GM12892 (cell line): Measurements from ENCODE around the gene ANKRD9. TPM values are rescaled to one million over a fixed set of nuclear protein-coding genes. Genes with fewer than 3 reads are reported as not detected.
"Not testable (repeated sequence)": the region's sequence is repeated elsewhere in the genome, so short reads cannot be mapped to it uniquely, and the experiment has no call there.

Source experiments
- DNase-seq: peaks from one replicate; pipeline ENCODE4 v3.0.0; 2011; ENCODE audit not compliant: insufficient read length
- FAIRE-seq: peaks from 2 replicates; lab custom pipeline; 2011; peaks lifted over from hg19 to GRCh38; lab: Jason Lieb, UNC
- POLR2A ChIP-seq: IDR thresholded peaks from 2 replicates; pipeline ENCODE4 v1.6.1; 2011; ENCODE audit warnings: low read depth, low read length, control low read depth
- POLR2AphosphoS5 ChIP-seq: IDR thresholded peaks from 2 replicates; pipeline ENCODE4 v1.6.1; 2011; ENCODE audit warnings: low read depth, low read length, control low read depth
- TAF1 ChIP-seq: IDR thresholded peaks from 2 replicates; pipeline ENCODE4 v1.6.1; 2011; ENCODE audit warnings: low read depth, mild to moderate bottlenecking, control low read depth, low read length, borderline replicate concordance
- polyA plus RNA-seq: library from polyadenylated mRNA; unstranded; fragments of >200 nt; gene quantifications from one replicate; pipeline ENCODE4 v1.2.1, GENCODE V29; 2012; ENCODE audit warnings: missing spikeins, inconsistent platforms; ENCODE audit not compliant: missing spikeins

The ANKRD9 gene, protein sequence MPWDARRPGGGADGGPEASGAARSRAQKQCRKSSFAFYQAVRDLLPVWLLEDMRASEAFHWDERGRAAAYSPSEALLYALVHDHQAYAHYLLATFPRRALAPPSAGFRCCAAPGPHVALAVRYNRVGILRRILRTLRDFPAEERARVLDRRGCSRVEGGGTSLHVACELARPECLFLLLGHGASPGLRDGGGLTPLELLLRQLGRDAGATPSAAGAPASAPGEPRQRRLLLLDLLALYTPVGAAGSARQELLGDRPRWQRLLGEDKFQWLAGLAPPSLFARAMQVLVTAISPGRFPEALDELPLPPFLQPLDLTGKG
- polyA plus RNA-seq = 3.3 TPM

DNA sequence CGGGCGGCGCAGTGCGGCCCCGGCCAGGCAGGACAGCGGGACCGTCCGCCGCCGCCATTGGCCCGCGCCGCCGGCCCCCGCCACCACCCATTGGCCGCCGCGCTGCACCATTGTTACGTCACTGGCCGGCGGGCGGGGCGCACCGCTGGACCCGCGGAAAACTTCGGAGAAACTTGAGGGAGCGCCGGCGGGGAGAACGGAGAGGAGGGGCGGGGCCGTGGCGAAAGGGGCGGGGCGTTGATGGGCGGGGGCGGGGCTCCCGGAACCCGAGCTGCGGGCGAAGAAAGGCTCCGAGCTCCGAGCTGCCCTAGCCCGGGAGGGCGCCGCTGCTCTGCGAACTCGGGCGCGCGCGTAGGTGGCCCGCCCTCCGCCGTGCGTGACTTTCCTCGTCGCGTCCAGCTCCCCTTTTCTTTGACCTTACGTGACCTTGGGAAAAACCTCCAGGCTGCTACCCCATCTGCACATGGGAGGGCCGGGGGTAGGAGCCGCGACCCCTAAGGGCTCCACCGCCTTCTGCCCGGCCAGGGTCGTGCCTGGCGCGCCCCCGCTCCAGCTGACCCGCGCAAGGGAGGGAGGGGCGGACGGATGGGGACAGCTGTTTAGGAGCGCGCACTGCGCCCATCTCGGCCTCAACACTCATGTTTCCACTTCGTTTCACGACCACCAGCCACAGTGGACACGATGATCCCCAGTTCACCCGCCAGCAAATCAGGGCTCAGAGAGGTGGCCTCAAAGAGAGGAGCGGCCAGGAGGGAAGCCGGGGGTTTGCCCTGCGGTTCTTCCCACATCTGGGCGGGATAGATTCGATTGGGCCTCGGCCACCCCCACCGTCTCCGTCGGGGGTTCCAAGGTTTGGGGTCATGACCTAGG, at the start of gene ANKRD9:
Gene ANKRD9, minus strand, starts transcription at position 31 of the 870 bp plus-strand sequence. CDS start 1,887 bp downstream, outside the sequence.
- FAIRE-seq (peak; percentile 97), DNase-seq (peak; percentile 98)
- TF ChIP-seq TAF1 = no peak
- no peak for TF ChIP-seq POLR2A
- TF ChIP-seq POLR2AphosphoS5 = no peak

DNA sequence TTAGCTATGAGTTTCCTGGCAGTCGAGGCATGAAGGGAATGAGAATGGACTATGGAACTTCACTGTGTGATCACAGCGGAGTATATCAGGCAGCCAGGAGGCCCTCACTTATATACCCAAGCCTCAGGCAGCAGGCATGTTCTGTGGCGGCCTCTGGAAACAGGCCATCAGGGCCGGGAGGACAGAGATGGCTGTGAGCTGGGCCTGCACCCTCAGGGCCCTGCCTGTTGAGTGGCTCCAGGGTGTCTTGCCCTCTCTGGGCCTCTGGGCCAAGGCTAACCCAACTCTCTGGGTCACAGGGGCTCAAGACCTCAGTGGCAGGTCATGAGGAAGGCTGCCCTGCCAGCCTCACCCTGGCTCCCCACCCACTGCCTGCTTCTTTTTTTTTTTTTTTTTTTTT, 49.0 kb upstream of the ANKRD9 start:
- TF ChIP-seq POLR2AphosphoS5 (no peak), POLR2A (no peak), TAF1 (no peak)
- DNase-seq = peak; percentile 10
- FAIRE-seq = no peak

DNA sequence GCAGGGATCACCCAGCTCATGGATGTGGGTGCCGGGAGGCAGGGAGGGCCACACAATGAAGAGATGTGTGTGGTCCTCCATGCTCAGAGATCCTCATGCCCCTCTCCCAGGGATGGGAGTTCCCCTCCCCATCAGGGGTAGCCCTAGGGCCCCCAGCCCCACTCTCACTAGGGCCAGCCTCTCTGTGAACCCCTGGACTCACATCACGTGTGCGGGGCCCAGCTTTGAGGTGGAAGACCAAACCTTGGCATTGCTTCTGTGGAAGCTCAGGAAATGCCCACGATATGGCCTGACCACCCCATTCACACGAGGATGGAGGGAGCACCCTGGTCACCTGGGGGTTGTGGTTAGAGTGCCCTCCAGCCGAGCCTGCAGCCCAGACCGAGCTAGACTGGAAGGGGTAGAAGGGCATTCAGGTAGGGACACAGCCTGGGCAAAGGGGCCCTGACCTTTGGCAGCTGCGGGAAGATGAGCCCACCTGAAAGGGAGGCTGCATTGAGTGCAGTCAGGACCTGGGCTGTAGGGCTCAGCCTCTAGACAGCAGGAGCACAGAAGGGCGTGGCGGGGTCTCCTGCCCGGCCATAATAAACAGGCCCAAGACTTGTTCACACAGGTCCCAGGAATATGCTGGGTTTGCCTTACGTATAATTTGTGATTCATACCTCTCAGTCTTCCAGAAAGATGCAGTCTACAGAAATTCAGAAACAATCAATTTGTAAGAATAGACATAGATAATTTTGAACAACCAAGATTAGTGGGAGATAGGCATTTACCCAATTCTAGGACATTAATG, 48.1 kb upstream of the ANKRD9 start:
- FAIRE-seq (no peak), DNase-seq (no peak)
- no peak for TF ChIP-seq TAF1

DNA sequence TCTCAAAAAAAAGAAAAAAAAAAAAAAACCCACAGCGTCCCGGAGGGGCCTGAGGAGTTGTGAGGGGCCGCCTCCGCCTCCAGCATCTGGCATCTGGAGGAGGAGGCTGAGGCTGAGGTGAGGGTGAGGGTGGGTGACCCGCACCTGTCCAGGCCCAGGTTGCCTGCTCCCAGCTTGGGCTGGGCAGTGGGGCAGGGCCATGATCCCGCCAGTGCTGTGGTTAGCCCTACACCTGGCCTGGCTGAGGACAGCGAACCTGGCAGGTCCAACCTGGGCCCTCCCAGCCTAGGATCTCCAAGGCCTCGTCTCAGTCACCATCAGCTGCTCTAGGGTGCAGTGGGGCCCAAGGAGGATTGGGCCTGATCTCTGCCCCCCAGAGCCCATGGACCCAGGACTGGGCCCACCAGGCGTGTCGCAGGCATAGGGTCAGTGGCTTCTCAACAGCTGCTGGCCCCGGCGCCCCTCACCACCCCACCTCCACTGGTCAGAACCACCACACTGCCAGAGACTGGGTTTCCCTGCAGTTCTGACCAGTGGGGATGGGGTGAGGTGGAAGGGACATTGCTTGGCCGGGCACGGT, 46.6 kb upstream of the ANKRD9 start:
- TF ChIP-seq POLR2AphosphoS5 = no peak
- no peak for TF ChIP-seq TAF1
- TF ChIP-seq POLR2A = no peak
- FAIRE-seq (no peak), DNase-seq (peak; percentile 22)

GRCh38 chr14:102554821-102555819, 45.5 kb upstream of the ANKRD9 start:
- TF ChIP-seq TAF1 (no peak), POLR2A (peak; percentile 54; the same call in 1 of the 2 replicates), POLR2AphosphoS5 (no peak)
- DNase-seq (peak; percentile 67), FAIRE-seq (peak; percentile 73)

DNA sequence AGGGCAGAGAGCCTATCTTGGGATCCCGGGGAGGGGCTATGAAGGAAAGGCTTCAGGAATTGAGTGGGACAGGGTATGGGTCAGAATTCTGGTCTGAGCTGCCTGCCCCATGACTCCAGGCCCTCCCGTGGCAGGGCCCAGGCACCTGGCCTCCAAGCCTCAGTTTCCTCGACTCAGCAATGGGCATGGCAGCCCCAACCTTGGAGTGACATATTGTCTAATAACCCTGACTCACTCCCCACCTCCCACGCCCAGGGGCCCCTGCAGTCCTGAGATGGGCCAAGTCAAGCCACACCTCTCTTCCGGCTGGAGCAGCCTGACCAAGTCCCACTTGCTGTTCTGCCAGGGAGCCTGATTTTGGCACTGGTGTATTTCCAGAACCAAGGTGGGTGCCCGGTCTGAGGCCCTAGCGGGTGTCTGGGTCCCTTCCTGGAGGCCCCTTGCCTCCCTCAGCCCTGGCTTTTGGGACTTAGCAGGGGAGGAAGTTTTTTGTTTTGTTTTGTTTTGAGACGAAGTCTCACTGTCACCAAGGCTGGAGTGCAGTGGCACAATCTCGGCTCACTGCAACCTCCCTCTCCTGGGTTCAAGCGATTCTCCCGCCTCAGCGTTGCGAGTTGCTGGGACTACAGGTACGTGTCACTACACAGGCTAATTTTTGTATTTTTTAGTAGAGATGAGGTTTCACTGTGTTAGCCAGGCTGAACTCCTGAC, 42.6 kb upstream of the ANKRD9 start:
- no peak for FAIRE-seq

DNA sequence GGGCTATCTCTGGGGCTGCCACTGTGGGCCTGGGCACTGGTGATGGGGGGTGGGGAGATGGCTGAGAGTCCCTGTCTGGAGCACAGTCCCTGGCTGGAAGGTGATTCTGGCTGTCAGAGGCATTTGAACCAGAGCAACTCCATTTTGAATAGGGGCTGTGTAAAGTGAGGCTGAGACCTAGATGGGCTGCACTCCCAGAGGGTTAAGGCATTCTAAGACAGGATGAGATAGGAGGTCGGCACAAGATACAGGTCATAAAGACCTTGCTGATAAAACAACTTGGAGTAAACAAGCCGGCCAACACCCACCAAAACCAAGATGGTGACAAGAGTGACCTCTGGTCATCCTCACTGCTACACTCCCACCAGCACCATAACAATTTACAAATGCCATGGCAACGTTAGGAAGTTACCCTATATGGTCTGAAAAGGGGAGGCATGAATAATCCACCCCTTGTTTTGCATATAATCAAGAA, 41.4 kb upstream of the ANKRD9 start:
- not testable (repeated sequence) for FAIRE-seq

More for the DNA sequence above, 42.6 kb upstream of the ANKRD9 start:
- no peak for DNase-seq
- no peak for TF ChIP-seq POLR2AphosphoS5
- TF ChIP-seq POLR2A = no peak
- TF ChIP-seq TAF1 = no peak

GRCh38 chr14:102548616-102549240, 39.2 kb upstream of the ANKRD9 start:
- no peak for FAIRE-seq
- DNase-seq = no peak
- TF ChIP-seq TAF1 (no peak), POLR2AphosphoS5 (no peak), POLR2A (no peak)

More for the DNA sequence above, 41.4 kb upstream of the ANKRD9 start:
- DNase-seq = not testable (repeated sequence)

GRCh38 chr14:102545461-102546265, 36.1 kb upstream of the ANKRD9 start:
- no peak for DNase-seq
- TF ChIP-seq TAF1 = no peak
- no peak for TF ChIP-seq POLR2AphosphoS5
- no peak for TF ChIP-seq POLR2A
- no peak for FAIRE-seq
